Stimulated activated naive B cell treated with anti-CD40 and anti-IgM and Interleukin-4, amounts not matched to agents 10 μg/mL and 1 μg/mL and 100 μg/mL, for 72 hours (primary cell): ENCODE results near the gene SLC37A2.
"Not testable (repeated sequence)": the region's sequence is repeated elsewhere in the genome, so short reads cannot be mapped to it uniquely, and the experiment has no call there.

Experiments
- ATAC-seq, 2 donors: fragments of 150-1000 bp; cut with Tn5 transposase; replicated peaks; 2 replicates each; pipeline ENCODE4 v1.10.0; 2021; ENCODE audit warnings: moderate library complexity in 1 of 2
- DNase-seq: peaks from one replicate; pipeline ENCODE4 v3.0.0; 2021
- H3K27ac Mint-ChIP-seq: one replicate; pipeline ENCODE4 v1.8.0; 2022; ENCODE audit warnings: mild to moderate bottlenecking, mixed read lengths
- H3K27me3 Mint-ChIP-seq, 2 donors: one replicate each; pipeline ENCODE4 v1.8.0; 2022; ENCODE audit warnings: mixed read lengths in 2 of 2
- H3K36me3 Mint-ChIP-seq, 2 donors: one replicate each; pipeline ENCODE4 v1.8.0; 2022; ENCODE audit warnings: mixed read lengths in 2 of 2, mild to moderate bottlenecking in 1 of 2
- H3K4me1 Mint-ChIP-seq, 2 donors: one replicate each; pipeline ENCODE4 v1.8.0; 2022; ENCODE audit warnings: mixed read lengths in 2 of 2, mild to moderate bottlenecking in 1 of 2
- H3K4me3 Mint-ChIP-seq, 2 donors: one replicate each; pipeline ENCODE4 v1.8.0; 2022; ENCODE audit warnings: mild to moderate bottlenecking in 2 of 2, mixed read lengths in 2 of 2, moderate library complexity in 1 of 2
- H3K9me3 Mint-ChIP-seq, 2 donors: one replicate each; pipeline ENCODE4 v1.8.0; 2022; ENCODE audit warnings: mixed read lengths in 2 of 2, mild to moderate bottlenecking in 1 of 2

The SLC37A2 gene

DNA sequence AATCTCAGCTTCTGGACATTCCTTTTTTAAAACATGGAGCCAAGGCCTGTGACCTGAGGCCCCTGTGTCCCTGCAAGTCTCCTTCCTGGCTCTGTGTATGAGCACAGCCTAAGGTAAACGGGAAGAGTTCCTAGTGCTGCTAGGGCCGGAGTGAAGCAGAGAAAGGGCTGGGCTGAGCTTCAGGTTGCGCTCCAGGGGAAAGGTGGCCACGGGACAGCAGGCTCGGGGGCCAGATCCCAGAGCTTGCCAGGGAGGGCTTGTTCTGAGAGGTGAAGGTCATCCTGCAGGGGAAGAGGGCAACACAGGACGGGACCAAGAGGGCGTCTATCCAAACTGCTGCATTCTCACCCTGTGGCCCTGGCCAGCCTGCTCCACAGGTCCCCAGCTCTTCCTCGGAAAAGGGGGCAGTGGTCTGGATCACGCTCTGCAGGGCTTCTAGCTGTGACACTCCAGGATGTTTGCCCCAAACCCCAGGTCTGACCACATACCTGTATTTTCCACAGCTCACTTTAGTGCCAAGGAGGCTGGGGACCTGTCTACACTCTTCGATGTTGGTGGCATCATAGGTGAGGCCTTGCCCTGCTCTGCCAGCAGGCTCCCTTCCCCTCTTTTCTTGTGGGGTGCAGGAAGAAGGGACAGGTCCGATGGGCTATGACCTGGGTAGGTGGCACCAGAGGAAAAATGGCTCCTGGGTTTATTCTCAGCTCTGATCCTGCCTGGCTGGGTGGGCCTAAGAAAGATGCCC is 20.4 kb downstream of the SLC37A2 start:
- H3K27me3 Mint-ChIP-seq: peaks cover 0 to 9% of the 10 kb centered on the region in 2 donors
- peaks cover 2 to 42% of the 10 kb centered on the region in 2 donors for H3K36me3 Mint-ChIP-seq
- DNase-seq (no peak), ATAC-seq (no peak)
- no peaks in the 10 kb centered on the region for H3K9me3 Mint-ChIP-seq
- H3K27ac Mint-ChIP-seq: peak overlapping the region; percentile 5
- H3K4me3 Mint-ChIP-seq: no peak overlapping the region
- no peaks in the 10 kb centered on the region for H3K4me1 Mint-ChIP-seq

DNA sequence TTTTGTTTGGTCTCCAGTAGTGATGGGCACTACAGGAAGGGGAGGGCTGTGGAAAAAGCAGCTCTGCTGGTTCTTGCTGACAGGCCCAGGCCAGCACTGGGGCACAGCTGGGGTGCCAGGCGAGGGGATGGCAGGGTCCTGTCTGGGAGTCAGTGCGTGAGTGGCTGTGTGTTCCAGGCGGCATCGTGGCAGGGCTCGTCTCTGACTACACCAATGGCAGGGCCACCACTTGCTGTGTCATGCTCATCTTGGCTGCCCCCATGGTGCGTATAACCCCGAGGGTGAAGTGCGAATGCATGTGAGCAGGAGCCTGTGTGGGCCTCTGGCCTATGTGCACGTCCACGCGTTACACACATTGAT is 20.9 kb downstream of the SLC37A2 start:
- H3K4me1 Mint-ChIP-seq: no peaks in the 10 kb centered on the region
- peaks cover 2 to 42% of the 10 kb centered on the region in 2 donors for H3K36me3 Mint-ChIP-seq
- H3K27me3 Mint-ChIP-seq: peaks cover 0 to 7% of the 10 kb centered on the region in 2 donors
- no peaks in the 10 kb centered on the region for H3K9me3 Mint-ChIP-seq
- H3K27ac Mint-ChIP-seq: no peak overlapping the region
- no peak overlapping the region for H3K4me3 Mint-ChIP-seq
- DNase-seq (no peak), ATAC-seq (no peak)

DNA sequence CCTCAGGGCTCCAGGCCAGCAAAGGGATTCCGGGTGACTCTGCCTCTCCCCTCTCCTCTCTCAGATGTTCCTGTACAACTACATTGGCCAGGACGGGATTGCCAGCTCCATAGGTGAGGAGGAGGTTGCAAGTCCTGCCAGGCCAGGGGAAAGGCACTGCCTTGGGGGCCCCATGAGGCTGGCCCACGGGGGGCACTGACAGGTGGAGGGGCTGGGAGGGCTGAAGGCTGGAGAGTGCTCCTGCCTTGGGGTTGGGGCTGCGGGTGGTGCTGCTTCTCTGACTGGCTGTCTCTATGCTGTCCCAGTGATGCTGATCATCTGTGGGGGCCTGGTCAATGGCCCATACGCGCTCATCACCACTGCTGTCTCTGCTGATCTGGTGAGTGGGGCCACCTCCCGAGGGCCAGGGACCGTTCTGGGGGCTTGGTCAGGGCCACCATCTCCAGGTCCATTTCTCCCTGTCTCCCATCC is 21.7 kb downstream of the SLC37A2 start:
- DNase-seq: no peak
- no peak overlapping the region for H3K4me3 Mint-ChIP-seq
- no peaks in the 10 kb centered on the region for H3K4me1 Mint-ChIP-seq
- ATAC-seq: no peak
- H3K9me3 Mint-ChIP-seq: no peaks in the 10 kb centered on the region
- peaks cover 2 to 42% of the 10 kb centered on the region in 2 donors for H3K36me3 Mint-ChIP-seq
- peak overlapping the region; percentile 32 for H3K27ac Mint-ChIP-seq
- peaks cover 0 to 7% of the 10 kb centered on the region in 2 donors for H3K27me3 Mint-ChIP-seq

DNA sequence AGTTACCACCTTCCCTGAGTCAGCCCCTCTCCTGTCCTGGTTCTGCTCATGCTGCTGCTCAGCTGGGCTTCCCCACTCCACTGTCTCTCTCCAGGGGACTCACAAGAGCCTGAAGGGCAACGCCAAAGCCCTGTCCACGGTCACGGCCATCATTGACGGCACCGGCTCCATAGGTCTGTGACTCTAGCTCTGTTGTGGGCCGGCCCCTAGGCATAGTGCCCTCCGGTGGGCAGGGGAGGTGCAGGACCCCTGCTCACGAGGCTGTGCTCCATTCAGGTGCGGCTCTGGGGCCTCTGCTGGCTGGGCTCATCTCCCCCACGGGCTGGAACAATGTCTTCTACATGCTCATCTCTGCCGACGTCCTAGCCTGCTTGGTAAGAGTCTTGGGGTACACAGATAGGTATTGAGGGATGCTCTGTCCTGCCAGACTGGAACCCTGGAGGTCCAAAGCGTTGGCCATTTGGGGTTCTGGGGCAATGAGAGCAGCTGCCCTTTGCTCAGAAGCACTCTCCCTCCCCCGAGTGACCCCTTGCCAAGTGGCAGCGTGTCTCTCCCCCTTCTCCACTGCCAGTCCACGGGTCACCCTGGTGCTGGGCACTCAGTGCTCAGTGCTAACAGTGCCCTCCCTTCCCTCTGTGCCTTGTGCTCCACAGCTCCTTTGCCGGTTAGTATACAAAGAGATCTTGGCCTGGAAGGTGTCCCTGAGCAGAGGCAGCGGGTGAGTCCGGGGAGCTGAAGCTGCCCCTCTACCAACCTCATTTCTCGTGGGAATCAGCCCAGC is 22.4 kb downstream of the SLC37A2 start:
- Mint-ChIP-seq H3K27me3 (peaks cover 0 to 7% of the 10 kb centered on the region in 2 donors), H3K4me1 (no peaks in the 10 kb centered on the region), H3K4me3 (no peak overlapping the region), H3K9me3 (no peaks in the 10 kb centered on the region), H3K27ac (peak overlapping the region; percentile 52), H3K36me3 (peaks cover 2 to 45% of the 10 kb centered on the region in 2 donors)
- ATAC-seq: no peak
- DNase-seq: no peak

DNA sequence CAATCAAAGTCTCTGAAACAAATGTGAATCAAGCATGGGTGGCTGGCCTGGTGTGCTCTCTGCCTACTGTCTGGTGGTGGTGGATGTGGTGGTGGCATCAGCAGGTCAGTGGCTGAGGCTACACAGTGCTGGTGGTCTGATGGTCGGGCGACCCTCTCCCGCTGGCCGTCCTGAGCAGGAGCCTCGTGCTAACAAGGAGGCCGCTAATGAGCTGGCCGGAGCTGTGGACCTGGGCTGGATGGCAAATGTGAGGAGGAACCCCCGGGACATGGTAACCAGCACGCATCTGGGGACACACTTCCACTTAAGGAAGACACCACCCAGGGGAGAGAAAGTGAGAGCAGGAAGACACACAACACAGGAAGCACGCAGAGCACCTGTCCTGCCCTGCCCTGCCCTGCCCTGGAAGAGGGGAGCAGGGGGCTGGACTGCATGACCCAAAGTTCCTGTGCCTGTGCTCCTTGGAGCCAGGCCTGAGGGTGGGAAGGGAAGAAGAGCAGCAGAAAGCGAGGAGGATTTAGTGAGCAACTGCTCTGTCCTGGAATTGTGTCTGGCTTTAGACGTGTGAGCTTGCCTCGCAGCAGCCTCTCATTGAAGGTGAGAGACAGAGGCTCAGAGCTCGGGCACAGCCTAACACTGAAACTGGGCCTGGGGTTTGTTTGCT is 23.7 kb downstream of the SLC37A2 start:
- peaks cover 0 to 4% of the 10 kb centered on the region in 2 donors for H3K27me3 Mint-ChIP-seq
- DNase-seq: no peak
- H3K9me3 Mint-ChIP-seq: no peaks in the 10 kb centered on the region
- H3K27ac Mint-ChIP-seq: no peak overlapping the region
- peaks cover 0 to 3% of the 10 kb centered on the region in 2 donors for H3K4me1 Mint-ChIP-seq
- peaks cover 2 to 48% of the 10 kb centered on the region in 2 donors for H3K36me3 Mint-ChIP-seq
- ATAC-seq: no peak
- no peak overlapping the region for H3K4me3 Mint-ChIP-seq

DNA sequence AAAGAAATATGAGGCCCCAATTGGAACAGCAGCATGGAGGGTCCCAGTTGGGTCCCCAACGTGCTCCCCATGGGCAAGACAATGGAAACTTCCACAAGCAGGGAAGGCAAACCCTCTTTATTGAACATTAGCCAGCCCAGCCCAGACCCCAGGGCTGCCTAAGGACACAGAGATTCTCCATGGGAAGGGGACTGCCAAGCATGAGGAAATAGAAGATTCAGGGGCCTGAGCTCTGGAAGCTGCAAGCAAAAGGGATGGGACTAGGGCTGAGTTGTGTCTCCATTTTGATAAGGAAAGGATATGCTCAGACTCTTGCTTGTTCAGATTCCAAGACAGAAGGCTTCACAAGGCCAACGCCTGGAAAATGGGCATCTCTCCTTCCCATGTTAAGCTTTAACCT is 25.0 kb downstream of the SLC37A2 start:
- H3K27me3 Mint-ChIP-seq: no peaks in the 10 kb centered on the region
- peak overlapping the region; percentile 31 for H3K27ac Mint-ChIP-seq
- H3K9me3 Mint-ChIP-seq: no peaks in the 10 kb centered on the region
- no peak for DNase-seq
- H3K36me3 Mint-ChIP-seq: peaks cover 8 to 51% of the 10 kb centered on the region in 2 donors
- no peak overlapping the region for H3K4me3 Mint-ChIP-seq
- peaks cover 0 to 3% of the 10 kb centered on the region in 2 donors for H3K4me1 Mint-ChIP-seq
- ATAC-seq: no peak

DNA sequence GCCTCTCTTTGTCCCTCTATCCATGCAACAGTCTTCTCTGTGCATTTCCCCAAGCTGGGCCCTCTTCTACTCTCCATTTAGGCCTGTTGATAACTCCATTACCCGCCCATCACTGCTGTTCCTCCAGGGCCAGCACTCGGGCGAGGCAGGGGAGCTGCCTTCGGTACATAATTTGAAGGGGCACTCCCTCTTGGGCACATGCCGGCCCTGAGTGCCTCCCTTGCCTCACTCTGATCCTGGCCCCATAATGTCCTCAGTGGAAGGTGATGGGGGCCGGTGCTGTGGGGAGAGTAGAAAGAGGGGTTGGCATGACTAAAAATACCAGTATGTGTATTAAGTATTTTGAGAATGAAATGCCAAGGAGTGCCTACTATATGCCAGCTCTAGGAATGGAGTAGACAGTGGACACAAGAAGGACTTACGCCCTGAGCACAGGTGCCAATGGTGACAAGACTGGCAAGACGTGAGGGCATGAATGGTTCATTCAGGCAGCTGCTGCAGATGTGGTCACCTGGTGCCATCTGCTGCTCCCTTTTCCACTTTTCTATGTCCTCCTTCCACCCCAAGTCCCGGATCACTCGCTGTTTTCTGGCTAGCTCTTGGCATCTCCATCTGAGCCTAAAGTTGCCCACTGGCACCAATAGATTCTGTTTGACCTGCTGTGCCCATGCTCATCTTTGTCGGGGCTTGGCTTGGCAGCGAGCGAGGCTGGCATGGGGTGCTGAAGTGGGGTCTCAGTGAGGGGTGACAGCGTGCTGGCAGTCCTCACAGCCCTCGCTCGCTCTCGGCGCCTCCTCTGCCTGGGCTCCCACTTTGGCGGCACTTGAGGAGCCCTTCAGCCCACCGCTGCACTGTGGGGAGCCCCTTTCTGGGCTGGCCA is 25.7 kb downstream of the SLC37A2 start:
- H3K27ac Mint-ChIP-seq: peak overlapping the region; percentile 26
- H3K9me3 Mint-ChIP-seq: no peaks in the 10 kb centered on the region
- peaks cover 8 to 48% of the 10 kb centered on the region in 2 donors for H3K36me3 Mint-ChIP-seq
- H3K27me3 Mint-ChIP-seq: no peaks in the 10 kb centered on the region
- no peak for DNase-seq
- H3K4me1 Mint-ChIP-seq: peaks cover 0 to 3% of the 10 kb centered on the region in 2 donors
- H3K4me3 Mint-ChIP-seq: no peak overlapping the region
- ATAC-seq: no peak

DNA sequence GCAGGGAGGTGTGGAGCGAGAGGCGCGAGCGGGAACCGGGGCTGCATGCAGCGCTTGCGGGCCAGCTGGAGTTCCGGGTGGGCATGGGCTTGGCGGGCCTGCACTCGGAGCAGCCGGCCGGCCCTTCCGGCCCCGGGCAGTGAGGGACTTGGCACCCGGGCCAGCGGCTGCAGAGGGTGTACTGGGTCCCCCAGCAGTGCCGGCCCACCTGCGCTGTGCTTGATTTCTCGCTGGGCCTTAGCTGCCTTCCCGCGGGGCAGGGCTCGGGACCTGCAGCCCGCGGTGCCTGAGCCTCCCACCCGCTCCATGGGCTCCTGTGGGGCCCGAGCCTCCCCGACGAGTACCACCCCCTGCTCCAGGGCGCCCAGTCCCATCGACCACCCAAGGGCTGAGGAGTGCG is 26.4 kb downstream of the SLC37A2 start:
- H3K4me3 Mint-ChIP-seq, H3K27me3 Mint-ChIP-seq, H3K4me1 Mint-ChIP-seq, DNase-seq, ATAC-seq, H3K9me3 Mint-ChIP-seq, H3K27ac Mint-ChIP-seq: not testable (repeated sequence)
- H3K36me3 Mint-ChIP-seq: peaks cover 5 to 41% of the 10 kb centered on the region in 2 donors

DNA sequence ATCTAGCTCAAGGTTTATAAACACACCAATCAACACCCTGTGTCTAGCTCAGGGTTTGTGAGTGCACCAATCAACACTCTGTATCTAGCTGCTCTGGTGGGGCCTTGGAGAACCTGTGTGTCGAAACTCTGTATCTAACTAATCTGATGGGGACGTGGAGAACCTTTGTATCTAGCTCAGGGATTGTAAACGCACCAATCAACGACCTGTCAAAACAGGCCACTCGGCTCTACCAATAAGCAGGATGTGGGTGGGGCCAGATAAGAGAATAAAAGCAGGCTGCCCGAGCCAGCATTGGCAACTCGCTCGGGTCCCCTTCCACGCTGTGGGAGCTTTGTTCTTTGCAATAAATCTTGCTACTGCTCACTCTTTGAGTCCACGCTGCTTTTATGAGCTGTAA is 27.0 kb downstream of the SLC37A2 start:
- not testable (repeated sequence) for H3K27me3 Mint-ChIP-seq, H3K9me3 Mint-ChIP-seq, ATAC-seq, DNase-seq, H3K4me3 Mint-ChIP-seq, H3K4me1 Mint-ChIP-seq
- Mint-ChIP-seq H3K27ac (peak overlapping the region; percentile 47), H3K36me3 (peaks cover 5 to 40% of the 10 kb centered on the region in 2 donors)

DNA sequence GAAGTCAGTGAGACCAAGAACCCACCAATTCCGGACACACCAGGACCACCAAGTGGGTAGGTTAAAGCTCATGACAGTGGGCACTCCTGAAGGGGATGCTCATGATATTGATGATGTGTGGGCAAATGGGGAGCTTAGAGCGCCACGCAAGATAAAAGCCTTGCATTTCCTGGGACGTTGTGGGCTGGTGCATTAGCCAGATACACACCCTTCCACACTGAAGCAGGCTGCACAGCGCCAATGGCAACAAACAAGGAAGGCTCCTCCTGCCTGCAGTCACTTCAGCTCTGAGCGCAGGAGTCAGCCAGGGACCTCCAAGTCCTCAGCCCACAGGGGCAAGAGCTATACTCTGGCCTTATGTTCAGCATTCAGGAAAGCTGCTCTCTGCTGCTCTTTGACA is 27.7 kb downstream of the SLC37A2 start:
- H3K36me3 Mint-ChIP-seq: peaks cover 6 to 35% of the 10 kb centered on the region in 2 donors
- H3K27me3 Mint-ChIP-seq: no peaks in the 10 kb centered on the region
- DNase-seq (no peak), ATAC-seq (no peak)
- H3K4me1 Mint-ChIP-seq: peaks cover 0 to 3% of the 10 kb centered on the region in 2 donors
- H3K27ac Mint-ChIP-seq: no peak overlapping the region
- no peak overlapping the region for H3K4me3 Mint-ChIP-seq
- no peaks in the 10 kb centered on the region for H3K9me3 Mint-ChIP-seq

DNA sequence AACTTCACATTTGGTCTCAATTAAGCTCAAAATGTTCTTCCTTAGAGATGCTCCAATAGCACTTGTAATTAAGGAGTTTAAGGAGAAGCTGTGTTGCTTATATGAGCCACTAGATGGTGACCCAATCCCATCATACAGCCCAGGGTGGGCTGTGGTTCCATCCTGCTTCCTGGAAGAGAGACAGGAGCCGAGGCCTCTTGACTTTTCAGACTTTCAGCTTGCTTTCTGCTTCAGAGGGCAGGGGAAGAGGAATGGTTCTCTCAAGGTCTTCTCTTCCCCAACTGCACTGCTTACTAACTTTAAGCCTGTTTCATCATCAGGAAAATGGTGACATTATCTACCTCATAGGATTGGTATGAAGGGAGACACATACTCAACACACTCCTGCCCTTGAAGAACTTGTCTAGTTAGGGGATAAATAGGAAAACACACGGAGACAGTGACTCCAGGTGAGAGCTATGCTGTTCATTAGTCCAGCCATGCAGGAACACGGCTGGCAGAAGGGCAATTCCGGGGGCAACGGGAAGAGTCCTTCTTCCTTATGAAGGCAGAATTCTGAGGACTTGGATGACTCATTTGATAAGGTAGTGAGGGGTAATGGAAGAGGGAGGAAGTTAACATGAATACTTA is 28.3 kb downstream of the SLC37A2 start:
- DNase-seq (no peak), ATAC-seq (peak in 1 of 2 donors; percentile 41)
- Mint-ChIP-seq H3K4me1 (peaks cover 0 to 3% of the 10 kb centered on the region in 2 donors), H3K27me3 (no peaks in the 10 kb centered on the region), H3K9me3 (no peaks in the 10 kb centered on the region), H3K36me3 (peaks cover 7 to 31% of the 10 kb centered on the region in 2 donors), H3K27ac (no peak overlapping the region), H3K4me3 (no peak overlapping the region)

DNA sequence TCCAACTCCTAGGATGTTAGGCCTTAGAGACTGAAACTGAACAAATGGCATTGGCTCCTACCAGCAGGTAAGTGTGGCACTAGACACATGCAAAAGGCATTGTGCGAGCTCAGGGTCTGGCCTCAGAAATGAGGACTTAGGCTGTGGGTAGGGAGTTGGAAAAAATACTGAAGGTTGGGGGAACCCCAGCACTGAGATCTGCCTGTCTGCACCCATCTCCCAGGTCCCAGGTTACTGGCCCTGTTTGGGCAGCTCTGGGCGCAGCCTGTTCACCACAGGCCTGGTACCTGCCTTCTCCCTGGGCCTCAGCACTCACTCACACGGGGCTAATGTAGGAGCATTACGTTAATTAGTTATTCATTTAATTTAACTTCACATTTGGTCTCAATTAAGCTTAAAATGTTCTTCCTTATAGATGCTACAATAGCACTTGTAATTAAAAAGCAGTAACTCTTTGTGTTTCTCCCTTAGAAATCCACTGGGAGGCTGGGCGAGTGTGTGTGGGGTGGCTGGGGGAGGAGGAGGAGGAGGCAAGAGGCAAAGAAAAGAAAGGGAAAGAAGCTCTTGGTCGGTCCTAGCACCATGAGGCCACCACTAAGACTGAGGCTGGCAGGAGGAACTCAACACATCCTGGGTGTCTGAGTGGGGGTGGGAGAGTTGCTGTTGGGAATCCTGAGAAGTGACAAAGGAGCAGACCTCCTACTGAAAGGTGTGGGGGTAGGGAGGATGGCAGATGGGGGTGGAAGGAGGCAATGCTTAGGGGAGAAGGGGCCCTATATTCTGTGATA is 29.0 kb downstream of the SLC37A2 start:
- H3K27me3 Mint-ChIP-seq: no peaks in the 10 kb centered on the region
- H3K36me3 Mint-ChIP-seq: peaks cover 7 to 28% of the 10 kb centered on the region in 2 donors
- H3K27ac Mint-ChIP-seq: no peak overlapping the region
- H3K4me3 Mint-ChIP-seq: no peak overlapping the region
- DNase-seq (no peak), ATAC-seq (no peak)
- no peaks in the 10 kb centered on the region for H3K9me3 Mint-ChIP-seq
- H3K4me1 Mint-ChIP-seq: peaks cover 0 to 3% of the 10 kb centered on the region in 2 donors

DNA sequence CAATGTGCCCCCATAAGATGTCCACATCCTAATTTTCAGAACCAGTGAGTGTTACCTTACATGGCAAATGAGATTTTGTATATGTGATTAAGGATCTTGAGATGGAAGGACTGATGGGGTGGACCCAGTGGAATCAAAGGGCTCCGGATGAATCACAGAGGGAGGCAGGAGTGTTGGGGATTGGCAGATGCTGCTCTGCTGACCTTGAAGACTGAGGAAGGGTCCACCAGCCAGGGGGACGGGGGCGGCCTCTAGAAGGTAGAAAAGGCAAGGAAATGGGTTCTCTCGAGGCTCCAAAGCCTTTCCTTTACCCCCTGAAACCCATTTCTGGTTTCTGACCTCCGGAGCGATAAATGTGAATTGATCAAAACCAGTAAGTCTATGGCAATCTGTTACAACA is 29.6 kb downstream of the SLC37A2 start:
- DNase-seq: no peak
- no peak overlapping the region for H3K4me3 Mint-ChIP-seq
- H3K27ac Mint-ChIP-seq: peak overlapping the region; percentile 43
- no peak for ATAC-seq
- peaks cover 0 to 3% of the 10 kb centered on the region in 2 donors for H3K4me1 Mint-ChIP-seq
- H3K36me3 Mint-ChIP-seq: peaks cover 11 to 34% of the 10 kb centered on the region in 2 donors
- H3K9me3 Mint-ChIP-seq: no peaks in the 10 kb centered on the region
- H3K27me3 Mint-ChIP-seq: no peaks in the 10 kb centered on the region
